GM12892 (cell line): ENCODE results near the gene GNPTAB.

Experiments
- POLR2A ChIP-seq: IDR thresholded peaks from 2 replicates; pipeline ENCODE4 v1.6.1; 2011; ENCODE audit warnings: low read depth, low read length, control low read depth
- TAF1 ChIP-seq: IDR thresholded peaks from 2 replicates; pipeline ENCODE4 v1.6.1; 2011; ENCODE audit warnings: low read depth, mild to moderate bottlenecking, control low read depth, low read length, borderline replicate concordance

GRCh38 chr12:101855364-101855884 is 24.7 kb upstream of the GNPTAB start:
- TF ChIP-seq POLR2A (no peak), TAF1 (no peak)
